ENCODE results near the gene ANKMY1.
A peak's percentile ranks its signal among the peaks of the same experiment; 100 is the strongest.

Gene ANKMY1

DNA sequence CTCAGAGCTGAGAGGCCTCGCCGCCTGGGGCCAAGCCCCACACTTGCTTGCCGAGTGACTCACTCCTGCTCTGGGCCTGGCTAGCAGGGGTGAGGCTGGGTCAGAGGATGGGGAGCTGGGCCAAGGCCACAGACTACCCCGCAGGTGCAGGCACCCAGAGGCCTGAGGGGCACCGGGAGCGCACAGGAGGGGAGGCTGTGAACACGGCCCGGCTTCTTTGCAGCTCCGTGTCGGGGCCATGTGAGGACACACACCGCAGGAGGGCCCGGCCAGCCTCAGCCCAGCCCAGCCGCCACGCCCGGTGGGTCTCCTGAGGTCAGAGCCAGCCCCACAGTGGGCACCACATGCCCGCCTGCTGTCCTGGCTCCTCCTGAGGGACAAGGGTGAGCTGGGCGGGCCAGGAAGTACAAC is 113.9 kb downstream of the ANKMY1 start:
- no peak for DNase-seq

GRCh38 chr2:240442891-240443715 is 114.7 kb downstream of the ANKMY1 start:
- DNase-seq, result no peak

GRCh38 chr2:240441993-240442411 is 115.8 kb downstream of the ANKMY1 start:
- no peak for DNase-seq

- DNase-seq, result no peak
These were observed 116.3 kb downstream of the ANKMY1 start for GRCh38 chr2:240441326-240441992.

GRCh38 chr2:240440704-240441320 is 117.0 kb downstream of the ANKMY1 start:
- no peak for DNase-seq

DNA sequence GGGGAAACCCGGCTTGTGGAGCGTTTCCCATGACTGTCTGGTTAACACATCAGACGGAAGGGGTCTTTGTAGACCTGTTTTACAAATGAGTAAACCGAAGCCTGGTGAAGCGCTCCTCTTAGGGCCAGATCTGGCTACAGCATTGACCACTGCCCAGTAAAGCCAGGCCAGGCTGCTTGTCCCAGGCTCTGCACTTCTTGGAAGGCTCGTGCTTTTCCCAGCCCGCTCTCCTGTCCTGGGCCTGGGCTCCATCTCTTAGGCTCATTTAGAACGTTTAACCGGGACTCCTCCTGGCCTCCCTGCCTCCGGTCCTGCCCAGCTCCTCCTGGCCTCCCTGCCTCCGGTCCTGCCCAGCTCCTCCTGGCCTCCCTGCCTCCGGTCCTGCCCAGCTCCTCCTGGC is 117.5 kb downstream of the ANKMY1 start:
- DNase-seq, result no peak

- no peak for DNase-seq
These were observed 118.1 kb downstream of the ANKMY1 start for GRCh38 chr2:240439698-240440151.

GRCh38 chr2:240438810-240439697 is 118.7 kb downstream of the ANKMY1 start:
- DNase-seq, result no peak

DNA sequence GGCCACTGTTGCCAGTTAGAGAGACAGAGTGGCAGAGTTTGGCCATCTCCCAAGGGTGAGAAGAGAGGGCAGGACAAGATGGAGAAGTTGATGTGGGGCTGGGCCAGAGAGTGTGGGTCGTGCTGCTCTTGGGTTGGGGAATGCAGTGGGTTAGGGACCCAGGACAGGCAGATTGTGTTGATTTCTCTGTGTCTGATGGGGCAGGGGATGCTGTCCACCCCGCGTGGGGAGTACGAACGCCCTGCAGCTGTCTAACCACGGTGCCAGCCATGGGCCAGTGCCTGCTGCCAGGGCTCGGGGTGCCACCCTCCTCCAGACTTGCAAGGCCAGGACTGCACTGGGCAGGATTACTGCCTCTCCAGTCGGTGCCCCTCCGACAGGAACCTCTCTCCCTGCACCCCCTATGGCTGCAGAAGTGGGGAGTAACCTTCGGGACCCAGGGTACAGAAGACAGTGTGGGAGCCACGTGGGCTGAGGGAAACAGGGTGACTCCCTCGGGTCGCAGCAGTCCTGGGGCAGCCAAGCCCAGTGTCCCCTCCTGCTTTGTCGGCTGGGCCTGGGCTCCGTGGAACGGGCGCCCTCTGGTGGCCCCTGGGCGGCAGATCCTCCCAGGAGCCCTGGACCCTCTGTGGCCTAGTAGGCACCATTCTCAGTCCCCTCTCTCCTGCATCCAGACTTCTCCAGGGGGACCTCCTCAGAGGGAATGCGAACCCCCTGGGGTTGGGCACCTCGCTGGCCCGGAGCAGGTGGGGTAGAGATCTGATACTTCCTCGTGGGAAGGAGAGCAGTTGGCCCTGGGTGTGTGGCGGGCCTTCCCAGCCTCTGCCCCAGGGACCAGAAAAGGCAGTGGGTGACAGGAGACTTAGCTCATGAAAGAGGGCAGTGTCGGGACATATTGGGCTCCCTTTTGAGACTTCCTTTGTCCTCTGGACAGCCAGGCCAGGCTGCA is 119.7 kb downstream of the ANKMY1 start:
- DNase-seq, result peak; percentile 24

GRCh38 chr2:240437551-240437860 is 120.3 kb downstream of the ANKMY1 start:
- DNase-seq, result no peak

DNA sequence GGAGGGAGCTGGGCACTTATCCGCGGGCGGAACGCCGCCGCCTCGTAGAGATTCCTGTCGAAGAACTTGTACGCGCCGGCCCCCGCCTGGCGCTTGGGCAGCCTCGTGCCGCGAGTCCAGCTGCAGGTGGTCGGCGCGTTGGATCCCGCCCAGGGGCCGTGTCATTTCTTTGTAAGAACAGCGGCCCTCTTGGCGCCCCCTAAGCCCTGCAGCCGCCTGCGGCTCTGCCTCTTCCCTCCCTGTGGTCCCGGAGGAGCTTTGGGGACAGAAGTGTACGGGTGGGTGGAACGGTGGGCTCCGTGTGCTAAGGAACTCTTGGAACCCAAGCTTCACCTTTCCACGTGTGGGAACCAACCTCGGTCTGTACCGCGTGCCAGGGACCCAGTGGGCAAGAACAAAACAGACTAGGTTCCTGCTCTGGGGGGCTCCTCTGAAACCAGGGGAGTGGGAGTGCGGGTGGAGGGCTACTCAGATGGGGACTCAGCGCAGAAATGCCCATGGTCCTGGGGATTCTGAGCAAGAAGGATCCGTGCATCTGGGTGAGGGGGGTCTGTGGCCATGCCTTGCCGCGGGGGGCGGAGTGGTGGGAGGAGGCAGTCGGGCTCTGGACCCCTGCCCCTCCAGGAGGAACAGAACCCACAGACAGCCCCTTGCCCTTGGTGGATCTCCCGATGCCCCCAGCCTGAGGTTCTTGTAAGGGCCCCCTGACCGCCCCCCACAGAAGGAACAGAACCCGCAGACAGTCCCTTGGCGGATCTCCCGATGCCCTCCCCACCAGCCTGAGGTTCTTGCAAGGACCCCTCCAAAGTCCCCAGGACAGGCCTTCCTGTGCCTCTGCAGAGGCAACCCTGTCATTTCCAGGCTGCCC is 120.9 kb downstream of the ANKMY1 start:
- DNase-seq, result no peak

DNA sequence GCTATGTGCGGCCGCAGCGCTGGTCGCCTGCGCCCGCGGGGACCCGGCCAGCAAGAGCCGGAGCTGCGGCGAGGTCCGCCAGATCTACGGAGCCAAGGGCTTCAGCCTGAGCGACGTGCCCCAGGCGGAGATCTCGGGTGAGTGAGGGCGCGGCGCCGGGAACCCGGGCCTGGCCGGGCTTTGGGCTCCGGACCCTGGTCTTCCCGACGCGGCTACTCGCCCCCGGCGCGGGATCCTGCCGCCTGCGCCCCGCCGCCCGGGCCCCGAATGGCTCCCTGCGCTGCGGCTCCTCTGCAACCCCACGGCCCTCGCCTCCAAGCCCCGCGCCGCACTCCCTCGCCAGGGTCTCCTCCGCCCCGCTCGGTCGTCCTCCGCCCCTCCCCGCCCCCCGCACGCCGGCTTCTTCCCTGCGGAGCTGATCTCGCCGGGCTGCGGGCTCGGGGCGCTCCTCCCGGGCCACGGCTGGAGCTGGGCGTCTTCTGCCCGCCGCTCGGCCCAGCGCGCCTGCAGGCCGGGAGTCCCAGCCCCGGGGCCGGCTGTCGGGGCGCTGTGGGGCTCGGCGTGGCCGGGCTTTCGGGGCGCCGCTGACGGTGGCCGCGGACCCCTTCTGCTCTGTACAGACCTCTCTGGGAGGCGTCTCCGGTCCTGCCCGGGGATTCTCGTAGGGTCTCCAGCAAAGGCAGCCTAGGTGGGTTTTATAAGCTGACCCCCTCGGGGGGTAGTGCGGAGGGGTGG is 121.7 kb downstream of the ANKMY1 start:
- peak; percentile 23 for DNase-seq

GRCh38 chr2:240435457-240435947 is 122.3 kb downstream of the ANKMY1 start, which contains the start of gene GPC1:
Gene GPC1 (plus strand): TSS chr2:240435663. CDS start chr2:240435919, 256 bp downstream.
- DNase-seq, result peak; percentile 76

- peak; percentile 90 for DNase-seq
These were observed 122.9 kb downstream of the ANKMY1 start for GRCh38 chr2:240434728-240435456.

- DNase-seq, result peak; percentile 94
These were observed 123.6 kb downstream of the ANKMY1 start for GRCh38 chr2:240433973-240434727.

DNA sequence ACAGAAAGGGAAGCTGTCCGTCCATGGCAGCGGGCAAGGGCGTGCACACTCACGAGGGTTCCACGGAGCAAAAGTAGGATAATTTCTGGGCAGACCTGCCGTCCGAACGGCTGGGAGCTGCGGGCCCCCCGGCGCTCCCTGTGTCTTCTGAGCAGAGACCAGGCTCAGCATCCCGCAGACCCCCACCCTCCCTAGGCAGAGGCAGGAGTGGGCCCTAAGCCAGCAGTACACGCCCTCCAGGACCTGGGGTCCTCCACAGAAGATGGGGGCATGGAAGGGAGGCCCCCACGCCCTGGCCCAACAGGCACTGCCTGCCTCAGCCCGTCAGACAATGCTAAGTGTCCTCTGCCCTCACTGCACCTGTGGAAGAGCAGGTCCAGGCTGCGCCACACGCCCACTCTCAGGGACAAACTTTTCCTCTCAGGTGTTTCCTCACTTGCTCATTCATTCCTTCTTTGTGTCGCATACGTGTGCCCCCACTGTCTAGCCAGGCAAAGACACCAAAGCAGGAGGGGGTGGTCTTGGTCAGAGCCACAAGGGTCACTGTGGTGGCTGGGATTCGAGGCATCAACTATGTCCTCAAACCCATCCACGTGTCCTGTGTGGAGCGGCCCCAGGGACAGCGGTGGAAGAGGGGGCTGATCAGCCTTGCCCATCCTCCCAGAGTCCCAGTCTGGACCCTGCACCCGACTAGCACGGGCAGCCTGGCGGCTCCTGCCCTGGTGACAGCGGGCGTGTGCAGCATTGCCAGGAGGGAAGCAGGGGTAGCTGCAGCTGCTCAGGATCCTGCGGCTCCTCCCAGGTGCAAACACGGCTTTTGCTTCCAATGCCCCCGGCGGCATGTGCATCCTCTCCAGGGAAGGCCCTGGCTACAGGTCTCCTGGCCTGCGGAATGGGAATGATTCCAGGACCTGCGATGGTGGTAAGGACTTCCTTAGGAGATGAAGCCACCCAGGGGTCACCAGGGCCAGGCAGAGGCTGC is 124.7 kb downstream of the ANKMY1 start:
- no peak for DNase-seq

DNA sequence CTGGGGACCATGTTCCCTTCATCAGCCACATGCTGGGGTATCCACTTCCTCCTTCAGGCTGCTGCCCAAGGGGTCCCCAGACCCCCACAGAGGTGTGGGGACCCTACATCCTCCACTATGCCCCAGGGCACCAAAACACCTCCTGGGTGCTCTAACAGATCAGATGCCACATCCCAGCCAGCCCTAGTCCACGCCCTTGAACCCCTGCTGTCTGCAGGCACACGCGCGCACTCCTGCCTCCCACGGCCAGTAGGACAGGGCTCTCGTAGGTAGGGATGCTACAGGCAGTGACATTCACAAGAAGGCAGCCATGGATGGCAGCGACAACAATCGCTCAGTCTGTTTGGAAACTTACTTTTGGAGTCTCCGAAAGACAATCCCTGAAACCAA is 125.4 kb downstream of the ANKMY1 start:
- no peak for DNase-seq

Data from NCI-H226 (cell line).